Smooth muscle cell (in vitro differentiated cells): ENCODE measurements around the gene FEV. TPM values are rescaled to one million over a fixed set of nuclear protein-coding genes. Genes with fewer than 3 reads are reported as not detected.

Experiments used
- DNase-seq: peaks from one replicate; lab custom pipeline; 2025; ENCODE audit not compliant: unreplicated experiment; lab: John Stamatoyannopoulos, UW
- H2AFZ ChIP-seq: fragments of 200-600 bp; sonication (generic); 2 replicates; pipeline ENCODE4 v1.6.0; 2016; ENCODE audit warnings: antibody characterized with exemption, low read depth, mild to moderate bottlenecking
- H3F3A ChIP-seq: fragments of 200-600 bp; sonication (generic); 2 replicates; pipeline ENCODE4 v1.6.0; 2017; ENCODE audit warnings: antibody characterized with exemption, low read depth
- H3K27ac ChIP-seq: fragments of 200-600 bp; sonication (generic); 2 replicates; pipeline ENCODE4 v1.5.1; 2016; ENCODE audit warnings: low read depth, mild to moderate bottlenecking
- H3K27me3 ChIP-seq: fragments of 200-600 bp; sonication (generic); 2 replicates; pipeline ENCODE4 v1.6.1; 2016; ENCODE audit warnings: low read depth, mild to moderate bottlenecking
- H3K36me3 ChIP-seq: fragments of 200-600 bp; sonication (generic); 2 replicates; pipeline ENCODE4 v1.5.1; 2016; ENCODE audit warnings: low read depth
- H3K4me1 ChIP-seq: fragments of 200-600 bp; sonication (generic); 2 replicates; pipeline ENCODE4 v1.5.1; 2016; ENCODE audit warnings: low read depth
- H3K4me2 ChIP-seq: fragments of 200-600 bp; sonication (generic); 2 replicates; pipeline ENCODE4 v1.6.0; 2016; ENCODE audit warnings: mild to moderate bottlenecking
- H3K4me3 ChIP-seq: fragments of 200-600 bp; sonication (generic); 2 replicates; pipeline ENCODE4 v1.5.1; 2016; ENCODE audit warnings: mild to moderate bottlenecking
- H3K79me2 ChIP-seq: fragments of 200-600 bp; sonication (generic); 2 replicates; pipeline ENCODE4 v1.6.0; 2016; ENCODE audit warnings: low read depth, mild to moderate bottlenecking
- H3K9ac ChIP-seq: fragments of 200-600 bp; sonication (generic); 2 replicates; pipeline ENCODE4 v1.6.0; 2016; ENCODE audit warnings: low read depth
- H3K9me3 ChIP-seq: fragments of 200-600 bp; sonication (generic); replicated peaks from 2 replicates; pipeline ENCODE4 v1.5.1; 2016; ENCODE audit warnings: low read depth
- H4K20me1 ChIP-seq: fragments of 200-600 bp; sonication (generic); 2 replicates; pipeline ENCODE4 v1.6.0; 2016; ENCODE audit warnings: low read depth
- CTCF ChIP-seq: fragments of 200-600 bp; sonication (generic); IDR thresholded peaks from 2 replicates; pipeline ENCODE4 v1.5.1; 2017; ENCODE audit warnings: borderline replicate concordance, mild to moderate bottlenecking, antibody characterized with exemption; ENCODE audit not compliant: insufficient read depth, poor library complexity, severe bottlenecking
- WGBS: methylation state at CpG from one replicate; pipeline ENCODE4 v1.1.7; 2016; ENCODE audit warnings: low lambda C conversion rate; 5-methylcytosine and 5-hydroxymethylcytosine counted together
- polyA plus RNA-seq: library from polyadenylated mRNA; unstranded; fragments of >200 nt; fragmentation: Nextera tagmentation; extraction: Ambion mirVana; gene quantifications from 2 replicates; pipeline ENCODE4 v1.2.1, GENCODE V29; 2016
- total RNA-seq: library from RNA; depleted of rRNA; stranded (reverse); fragments of >200 nt; gene quantifications from 2 replicates; pipeline ENCODE4 v1.2.3, GENCODE V29; 2014

FEV gene
- total and polyA plus RNA-seq, 2 experiments from 2014 or later: not detected

- no peak for TF ChIP-seq CTCF
Measured at GRCh38 chr2:218991674-218992168, 6.7 kb upstream of the FEV start.

GRCh38 chr2:218990612-218991011 lies 5.6 kb upstream of the FEV start:
- Histone ChIP-seq H3K9ac (no peak overlapping the region), H3K4me1 (peaks cover 7% of the 10 kb centered on the region), H3F3A (no peaks in the 10 kb centered on the region), H3K27me3 (peaks cover 100% of the 10 kb centered on the region), H3K9me3 (no peaks in the 10 kb centered on the region), H3K4me3 (no peak overlapping the region), H2AFZ (no peak overlapping the region), H4K20me1 (no peaks in the 10 kb centered on the region), H3K27ac (no peak overlapping the region), H3K79me2 (no peaks in the 10 kb centered on the region), H3K36me3 (no peaks in the 10 kb centered on the region), H3K4me2 (no peak overlapping the region)
- no peak for TF ChIP-seq CTCF
- 34% methylated on average over 6 of the region's 6 CpGs for WGBS
- no peak for DNase-seq

More at GRCh38 chr2:218991674-218992168, 6.7 kb upstream of the FEV start:
- Histone ChIP-seq H3K27me3 (peaks cover 92% of the 10 kb centered on the region), H3K4me2 (no peak overlapping the region), H3F3A (no peaks in the 10 kb centered on the region), H3K9ac (no peak overlapping the region), H3K27ac (no peak overlapping the region), H3K4me1 (peaks cover 7% of the 10 kb centered on the region), H3K79me2 (no peaks in the 10 kb centered on the region), H2AFZ (no peak overlapping the region), H3K4me3 (no peak overlapping the region), H3K36me3 (no peaks in the 10 kb centered on the region), H4K20me1 (no peaks in the 10 kb centered on the region), H3K9me3 (no peaks in the 10 kb centered on the region)
- 22% methylated on average over 12 of the region's 13 CpGs for WGBS
- no peak for DNase-seq

GRCh38 chr2:218990052-218990451 lies 5.1 kb upstream of the FEV start:
- Histone ChIP-seq H3K27me3 (peaks cover 100% of the 10 kb centered on the region), H3K9ac (no peak overlapping the region), H3K36me3 (no peaks in the 10 kb centered on the region), H3K9me3 (no peaks in the 10 kb centered on the region), H3F3A (no peaks in the 10 kb centered on the region), H2AFZ (no peak overlapping the region), H3K4me2 (no peak overlapping the region), H3K4me3 (no peak overlapping the region), H3K4me1 (peaks cover 7% of the 10 kb centered on the region), H3K27ac (no peak overlapping the region), H3K79me2 (no peaks in the 10 kb centered on the region), H4K20me1 (no peaks in the 10 kb centered on the region)
- WGBS: 38% methylated on average over 8 of the region's 9 CpGs
- TF ChIP-seq CTCF: no peak
- no peak for DNase-seq

- Histone ChIP-seq H3F3A (no peaks in the 10 kb centered on the region), H3K4me1 (peaks cover 10% of the 10 kb centered on the region), H3K79me2 (no peaks in the 10 kb centered on the region), H2AFZ (no peak overlapping the region), H3K27me3 (peaks cover 100% of the 10 kb centered on the region), H4K20me1 (no peaks in the 10 kb centered on the region), H3K36me3 (no peaks in the 10 kb centered on the region), H3K4me3 (no peak overlapping the region), H3K27ac (no peak overlapping the region), H3K9me3 (no peaks in the 10 kb centered on the region), H3K4me2 (no peak overlapping the region), H3K9ac (no peak overlapping the region)
- DNase-seq: no peak
- TF ChIP-seq CTCF: no peak
- WGBS: 55% methylated on average over 2 of the region's 2 CpGs
Measured at GRCh38 chr2:218988650-218989049, 3.7 kb upstream of the FEV start.
